MCF 10A (cell line): Measurements from ENCODE around the gene CYBA. TPM values are rescaled to one million over a fixed set of nuclear protein-coding genes. Genes with fewer than 3 reads are reported as not detected.

Experiments used
- BruUV-seq: library from RNA; stranded (reverse); fragments of 400-500 nt; replicated peaks from 2 replicates; lab custom pipeline; 2021; lab: Mats Ljungman, UMichigan
- CTCF ChIA-PET: fragments of 300-600 bp; sonication (Branson Sonifier 250); formaldehyde crosslinking; extraction: SDS; loops from one replicate; lab custom pipeline; 2021; ENCODE audit warnings: antibody characterized with exemption, inconsistent platforms; lab: Yijun Ruan, JAX
- POLR2A ChIA-PET: fragments of 300-600, 350-650 bp; sonication (Branson Sonifier 250); formaldehyde crosslinking; extraction: SDS; loops from one replicate; lab custom pipeline; 2020; ENCODE audit warnings: antibody characterized with exemption, inconsistent platforms; lab: Yijun Ruan, JAX
- DNase-seq: peaks from one replicate; pipeline ENCODE4 v3.0.0-alpha.2; 2018; ENCODE audit not compliant: unreplicated experiment
- H3K27ac Mint-ChIP-seq: one replicate; pipeline ENCODE4 v1.8.0; 2022; ENCODE audit warnings: mild to moderate bottlenecking, low read depth, mixed read lengths; ENCODE audit not compliant: unreplicated experiment
- H3K27me3 Mint-ChIP-seq: one replicate; pipeline ENCODE4 v1.8.0; 2022; ENCODE audit warnings: mixed read lengths; ENCODE audit not compliant: insufficient read depth, unreplicated experiment
- H3K36me3 Mint-ChIP-seq: one replicate; pipeline ENCODE4 v1.8.0; 2022; ENCODE audit warnings: mild to moderate bottlenecking, moderate library complexity, mixed read lengths; ENCODE audit not compliant: insufficient read depth, unreplicated experiment
- H3K4me1 Mint-ChIP-seq: one replicate; pipeline ENCODE4 v1.8.0; 2022; ENCODE audit warnings: mixed read lengths; ENCODE audit not compliant: insufficient read depth, unreplicated experiment
- H3K4me3 Mint-ChIP-seq: one replicate; pipeline ENCODE4 v1.8.0; 2022; ENCODE audit warnings: mild to moderate bottlenecking, moderate library complexity, mixed read lengths; ENCODE audit not compliant: unreplicated experiment
- H3K9me3 Mint-ChIP-seq: one replicate; pipeline ENCODE4 v1.8.0; 2022; ENCODE audit warnings: mixed read lengths; ENCODE audit not compliant: unreplicated experiment
- intact Hi-C: fragments of 100-400 bp; cut with micrococcal nuclease; formaldehyde crosslinking; loops from 2 replicates; pipeline ENCODE4 v1.14.1; 2022
- total RNA-seq: library from RNA; stranded (reverse); gene quantifications from 2 replicates; pipeline ENCODE4 v1.2.3, GENCODE V29; 2022
- TF ChIP-seq, protein P1 (sequence below): fragments of 200-600 bp; IDR thresholded peaks from one replicate; pipeline ENCODE4 v1.8.0; 2022; ENCODE audit warnings: antibody characterized with exemption, mild to moderate bottlenecking; ENCODE audit not compliant: unreplicated experiment

Gene CYBA
- total RNA-seq, 1 experiment from 2014 or later = 0.84 TPM

DNA sequence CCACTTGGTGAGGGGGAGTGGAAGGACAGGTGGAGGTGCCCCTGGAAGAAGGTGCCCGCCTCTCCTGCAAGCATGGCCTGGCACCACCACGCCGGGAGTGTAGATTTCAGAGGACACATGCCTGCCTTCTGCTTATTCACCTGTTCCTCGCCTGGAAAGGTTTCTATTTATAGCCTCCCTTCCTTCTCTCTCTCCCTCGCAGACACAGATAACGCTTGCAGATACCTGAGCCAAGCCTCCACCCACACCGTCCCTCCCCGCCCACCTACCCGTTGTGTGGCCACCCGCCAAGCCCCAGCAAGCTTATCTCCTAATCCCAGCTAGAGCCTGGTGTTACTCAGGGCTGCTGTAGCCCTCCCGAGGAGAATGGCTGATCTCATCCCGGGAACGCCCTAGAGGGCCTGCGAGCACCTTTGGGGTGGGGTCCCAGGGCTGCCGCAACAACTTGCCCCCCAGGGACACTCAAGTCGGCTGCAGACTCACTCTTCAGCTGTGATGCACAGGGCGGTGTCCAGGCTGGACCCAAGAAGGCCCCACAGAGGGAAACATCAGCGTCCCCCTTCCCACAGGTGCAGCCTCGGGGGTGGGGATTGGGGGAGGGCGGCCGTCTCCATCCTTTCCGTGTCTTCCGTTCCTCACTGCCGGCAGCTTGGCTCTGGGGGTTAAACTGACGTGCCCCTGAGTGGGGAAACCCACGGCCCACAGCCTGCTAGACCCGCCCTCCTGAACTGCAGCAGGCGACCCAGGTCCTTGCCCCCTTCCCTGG lies 37.3 kb upstream of the CYBA start:
- POLR2A ChIA-PET = interaction anchor here (1.1 to 1.9 kb wide), 3 partner anchors 17 to 94 kb away, joined by 3 to 10 read pairs (median 4); partner anchors contain the start of gene MVD
- no peak for DNase-seq
- H3K9me3 Mint-ChIP-seq = no peaks in the 10 kb centered on the region

DNA sequence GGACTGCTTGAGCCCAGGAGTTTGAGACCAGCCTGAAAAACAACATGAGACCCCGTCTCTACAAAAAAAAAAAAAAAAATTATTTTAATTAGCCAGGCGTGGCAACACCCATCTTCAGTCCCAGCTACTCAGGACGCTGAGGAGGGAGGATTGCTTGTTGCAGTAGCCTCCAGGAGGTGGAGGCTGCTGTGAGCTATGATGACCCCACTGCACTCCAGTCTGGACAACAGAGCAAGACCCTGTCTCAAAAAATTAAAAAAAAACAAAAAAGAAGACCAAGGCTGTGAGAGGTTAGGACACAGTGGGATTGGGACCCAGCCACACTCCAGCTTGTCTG lies 36.8 kb upstream of the CYBA start:
- ChIA-PET POLR2A (interaction anchor here (1.1 to 1.9 kb wide), 3 partner anchors 17 to 95 kb away, joined by 3 to 10 read pairs (median 4); partner anchors contain the start of gene MVD), CTCF (no interaction called here)
- no peaks in the 10 kb centered on the region for H3K9me3 Mint-ChIP-seq
- peaks cover 28% of the 10 kb centered on the region for H3K27me3 Mint-ChIP-seq
- DNase-seq = no peak
- no peak overlapping the region for H3K27ac Mint-ChIP-seq
- intact Hi-C loops = no loop called here
- no peaks in the 10 kb centered on the region for H3K4me1 Mint-ChIP-seq
- no TSS peak for BruUV-seq
- TF ChIP-seq, protein P1, sequence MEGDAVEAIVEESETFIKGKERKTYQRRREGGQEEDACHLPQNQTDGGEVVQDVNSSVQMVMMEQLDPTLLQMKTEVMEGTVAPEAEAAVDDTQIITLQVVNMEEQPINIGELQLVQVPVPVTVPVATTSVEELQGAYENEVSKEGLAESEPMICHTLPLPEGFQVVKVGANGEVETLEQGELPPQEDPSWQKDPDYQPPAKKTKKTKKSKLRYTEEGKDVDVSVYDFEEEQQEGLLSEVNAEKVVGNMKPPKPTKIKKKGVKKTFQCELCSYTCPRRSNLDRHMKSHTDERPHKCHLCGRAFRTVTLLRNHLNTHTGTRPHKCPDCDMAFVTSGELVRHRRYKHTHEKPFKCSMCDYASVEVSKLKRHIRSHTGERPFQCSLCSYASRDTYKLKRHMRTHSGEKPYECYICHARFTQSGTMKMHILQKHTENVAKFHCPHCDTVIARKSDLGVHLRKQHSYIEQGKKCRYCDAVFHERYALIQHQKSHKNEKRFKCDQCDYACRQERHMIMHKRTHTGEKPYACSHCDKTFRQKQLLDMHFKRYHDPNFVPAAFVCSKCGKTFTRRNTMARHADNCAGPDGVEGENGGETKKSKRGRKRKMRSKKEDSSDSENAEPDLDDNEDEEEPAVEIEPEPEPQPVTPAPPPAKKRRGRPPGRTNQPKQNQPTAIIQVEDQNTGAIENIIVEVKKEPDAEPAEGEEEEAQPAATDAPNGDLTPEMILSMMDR = no peak
- no peak overlapping the region for H3K4me3 Mint-ChIP-seq
- no peaks in the 10 kb centered on the region for H3K36me3 Mint-ChIP-seq

More for the DNA sequence above, 37.3 kb upstream of the CYBA start:
- intact Hi-C loops = no loop called here
- TF ChIP-seq, protein P1 = no peak
- CTCF ChIA-PET = no interaction called here
- H3K4me1 Mint-ChIP-seq = no peaks in the 10 kb centered on the region
- H3K27me3 Mint-ChIP-seq = peaks cover 25% of the 10 kb centered on the region
- BruUV-seq = no TSS peak
- no peak overlapping the region for H3K4me3 Mint-ChIP-seq
- H3K36me3 Mint-ChIP-seq = no peaks in the 10 kb centered on the region
- no peak overlapping the region for H3K27ac Mint-ChIP-seq

DNA sequence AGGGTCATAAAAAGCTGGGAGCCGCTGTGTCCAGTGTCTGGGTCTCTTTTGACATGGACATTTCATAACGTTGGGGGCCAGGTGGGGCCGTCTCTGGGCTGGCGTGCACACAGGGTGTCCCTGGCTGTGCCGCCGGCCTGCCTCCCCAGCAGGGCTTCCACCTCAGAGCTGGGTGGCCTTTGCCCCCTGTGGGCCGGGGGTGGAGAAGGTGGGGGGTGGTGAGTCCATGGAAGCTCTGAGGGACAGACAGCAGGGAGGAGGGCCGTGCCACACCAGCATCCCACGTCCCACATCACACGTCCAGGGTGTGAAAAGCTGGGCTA lies 36.4 kb upstream of the CYBA start:
- intact Hi-C loops = no loop called here
- H3K4me1 Mint-ChIP-seq = no peaks in the 10 kb centered on the region
- BruUV-seq = no TSS peak
- DNase-seq = no peak
- TF ChIP-seq, protein P1 = no peak
- ChIA-PET CTCF (no interaction called here), POLR2A (interaction anchor here (0.5 to 1.9 kb wide), 6 partner anchors 15 to 116 kb away, joined by 3 to 10 read pairs (median 4); partner anchors contain the start of gene MVD)
- no peaks in the 10 kb centered on the region for H3K36me3 Mint-ChIP-seq
- H3K27ac Mint-ChIP-seq = no peak overlapping the region
- no peak overlapping the region for H3K4me3 Mint-ChIP-seq
- peaks cover 33% of the 10 kb centered on the region for H3K27me3 Mint-ChIP-seq
- H3K9me3 Mint-ChIP-seq = no peaks in the 10 kb centered on the region

DNA sequence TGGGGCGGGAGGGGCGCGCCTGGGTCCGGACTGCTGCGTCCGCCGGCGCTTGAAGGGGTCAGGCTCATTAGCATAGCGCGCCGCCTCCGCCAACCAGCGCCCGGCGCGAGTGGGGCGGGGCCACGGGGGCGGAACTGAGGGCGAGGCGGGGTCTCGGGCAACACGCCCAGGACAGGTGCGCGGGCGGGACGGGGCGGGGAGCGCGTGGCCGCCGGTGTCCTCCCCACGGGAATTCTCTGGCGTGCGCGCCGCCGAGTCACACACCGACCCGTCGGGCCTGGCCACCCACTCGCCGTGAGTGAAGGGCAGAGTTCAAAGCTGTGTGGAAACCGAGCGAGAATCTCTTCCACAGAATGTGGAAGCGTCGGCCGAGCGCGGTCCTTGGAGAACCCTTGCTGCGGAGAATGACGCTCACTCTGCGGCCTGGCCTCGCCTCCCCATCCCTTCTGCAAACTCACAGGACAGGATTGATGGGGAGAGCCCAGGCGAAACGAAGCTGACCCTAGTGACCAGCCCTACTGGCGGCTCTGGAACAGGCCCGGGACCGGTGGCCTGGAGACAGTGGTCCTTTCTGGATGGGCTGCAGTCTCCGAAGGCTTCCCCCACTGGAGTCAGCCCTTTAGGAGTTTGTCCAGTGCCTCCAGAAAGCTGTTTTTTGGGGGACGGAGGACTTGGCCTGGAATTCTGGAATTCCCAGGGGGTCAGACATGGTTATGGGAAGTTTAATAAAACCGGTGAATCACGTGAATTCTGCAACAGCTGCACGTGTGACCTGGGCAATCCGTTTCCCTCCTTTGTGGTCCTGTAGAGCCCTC lies 35.8 kb upstream of the CYBA start, which contains the start of gene SNAI3:
Gene SNAI3 (minus strand): TSS at position 69 of the 815 bp plus-strand sequence. CDS start 101 bp downstream, outside the sequence.
- Mint-ChIP-seq H3K27ac (no peak within 1 kb of the TSS), H3K4me1 (no peaks in the 10 kb centered on the region), H3K36me3 (no peaks in the 10 kb centered on the region), H3K27me3 (peaks cover 36% of the 10 kb centered on the region), H3K4me3 (peak within 1 kb of the TSS; percentile 65), H3K9me3 (no peaks in the 10 kb centered on the region)
- no TSS peak for BruUV-seq
- ChIA-PET CTCF (no interaction called here), POLR2A (interaction anchor here (0.5 to 1.9 kb wide), 8 partner anchors 14 to 790 kb away, joined by 3 to 10 read pairs (median 4); partner anchors contain the start of gene MVD)
- intact Hi-C loops = no loop called here
- TF ChIP-seq, protein P1 = no peak
- peak; percentile 78 for DNase-seq
